Liver (tissue), 3 donors: ENCODE measurements around the gene ZDHHC14.

Experiments used
- EGR1 ChIP-seq, 2 donors: IDR thresholded peaks; 2 replicates each; pipeline ENCODE4 v1.6.1; 2016 to 2018; ENCODE audit warnings: antibody characterized with exemption in 2 of 2, low read depth in 2 of 2
- GABPA ChIP-seq, 2 donors: IDR thresholded peaks in 1 of 2; conservative IDR thresholded peaks in 1 of 2; 2 replicates each; pipeline ENCODE4 v1.6.1; 2016; ENCODE audit warnings: antibody characterized with exemption in 2 of 2, mild to moderate bottlenecking in 1 of 2, moderate library complexity in 1 of 2
- NR2F2 ChIP-seq: IDR thresholded peaks from 2 replicates; pipeline ENCODE4 v1.6.1; 2016; ENCODE audit warnings: antibody characterized with exemption
- RAD21 ChIP-seq, 2 donors: IDR thresholded peaks; 2 replicates each; pipeline ENCODE4 v1.6.1; 2016; ENCODE audit warnings: antibody characterized with exemption in 2 of 2, mild to moderate bottlenecking in 2 of 2
- SP1 ChIP-seq: IDR thresholded peaks from 2 replicates; pipeline ENCODE4 v1.6.1; 2018; ENCODE audit warnings: antibody characterized with exemption, mild to moderate bottlenecking
- TAF1 ChIP-seq: conservative IDR thresholded peaks from 2 replicates; pipeline ENCODE4 v1.6.1; 2016; ENCODE audit warnings: antibody characterized with exemption, mild to moderate bottlenecking
- YY1 ChIP-seq: IDR thresholded peaks from 2 replicates; pipeline ENCODE4 v1.6.1; 2016; ENCODE audit warnings: antibody characterized with exemption, mild to moderate bottlenecking
- TF ChIP-seq, protein P1 (sequence below): fragments of 150-350 bp; IDR thresholded peaks from 2 replicates; pipeline ENCODE4 v1.5.1; 2017; ENCODE audit warnings: improper control_type of control experiment, low read depth, low read length; ENCODE audit not compliant: missing input control
- TF ChIP-seq, protein P2 (sequence below): IDR thresholded peaks from 2 replicates; pipeline ENCODE4 v1.6.1; 2016; ENCODE audit warnings: antibody characterized with exemption
- TF ChIP-seq, protein P3 (sequence below): IDR thresholded peaks from 2 replicates; pipeline ENCODE4 v1.6.1; 2016; ENCODE audit warnings: antibody characterized with exemption, mild to moderate bottlenecking
- TF ChIP-seq, protein P4 (sequence below): IDR thresholded peaks from 2 replicates; pipeline ENCODE4 v1.6.1; 2016; ENCODE audit warnings: antibody characterized with exemption
- TF ChIP-seq, protein P5 (sequence below): IDR thresholded peaks from 2 replicates; pipeline ENCODE4 v1.6.1; 2016; ENCODE audit warnings: antibody characterized with exemption
- donor health status: healthy.
- donor health status: healthy.

DNA sequence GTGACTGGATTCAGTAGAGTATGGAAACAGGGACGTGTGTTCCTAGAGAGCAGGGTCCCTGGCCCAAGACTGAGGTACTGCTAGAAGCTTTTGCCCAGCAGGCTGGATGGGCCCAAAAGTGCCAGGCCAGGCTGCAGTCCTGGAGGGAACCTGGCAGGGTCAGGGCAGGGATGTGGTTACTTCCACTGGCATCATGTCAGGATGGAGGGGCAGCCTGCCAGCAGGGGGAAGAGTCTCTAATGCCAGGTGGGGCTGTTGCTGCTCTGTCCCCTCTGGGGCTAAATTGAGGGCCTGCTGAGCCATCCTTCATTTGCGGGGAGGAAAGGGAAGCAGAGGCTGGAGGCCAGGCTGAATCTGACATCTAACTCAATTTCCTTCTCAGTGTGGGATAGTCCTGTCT lies 17.2 kb downstream of the ZDHHC14 start:
- TF ChIP-seq, protein P1, sequence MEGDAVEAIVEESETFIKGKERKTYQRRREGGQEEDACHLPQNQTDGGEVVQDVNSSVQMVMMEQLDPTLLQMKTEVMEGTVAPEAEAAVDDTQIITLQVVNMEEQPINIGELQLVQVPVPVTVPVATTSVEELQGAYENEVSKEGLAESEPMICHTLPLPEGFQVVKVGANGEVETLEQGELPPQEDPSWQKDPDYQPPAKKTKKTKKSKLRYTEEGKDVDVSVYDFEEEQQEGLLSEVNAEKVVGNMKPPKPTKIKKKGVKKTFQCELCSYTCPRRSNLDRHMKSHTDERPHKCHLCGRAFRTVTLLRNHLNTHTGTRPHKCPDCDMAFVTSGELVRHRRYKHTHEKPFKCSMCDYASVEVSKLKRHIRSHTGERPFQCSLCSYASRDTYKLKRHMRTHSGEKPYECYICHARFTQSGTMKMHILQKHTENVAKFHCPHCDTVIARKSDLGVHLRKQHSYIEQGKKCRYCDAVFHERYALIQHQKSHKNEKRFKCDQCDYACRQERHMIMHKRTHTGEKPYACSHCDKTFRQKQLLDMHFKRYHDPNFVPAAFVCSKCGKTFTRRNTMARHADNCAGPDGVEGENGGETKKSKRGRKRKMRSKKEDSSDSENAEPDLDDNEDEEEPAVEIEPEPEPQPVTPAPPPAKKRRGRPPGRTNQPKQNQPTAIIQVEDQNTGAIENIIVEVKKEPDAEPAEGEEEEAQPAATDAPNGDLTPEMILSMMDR: no peak
- TF ChIP-seq GABPA (IDR thresholded peaks at IDR 0.05 in 1 of 2, conservative IDR thresholded peaks at IDR 0.05 in 1 of 2): no peak
- TF ChIP-seq, protein P2, sequence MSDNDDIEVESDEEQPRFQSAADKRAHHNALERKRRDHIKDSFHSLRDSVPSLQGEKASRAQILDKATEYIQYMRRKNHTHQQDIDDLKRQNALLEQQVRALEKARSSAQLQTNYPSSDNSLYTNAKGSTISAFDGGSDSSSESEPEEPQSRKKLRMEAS: no peak
- TF ChIP-seq, protein P3, sequence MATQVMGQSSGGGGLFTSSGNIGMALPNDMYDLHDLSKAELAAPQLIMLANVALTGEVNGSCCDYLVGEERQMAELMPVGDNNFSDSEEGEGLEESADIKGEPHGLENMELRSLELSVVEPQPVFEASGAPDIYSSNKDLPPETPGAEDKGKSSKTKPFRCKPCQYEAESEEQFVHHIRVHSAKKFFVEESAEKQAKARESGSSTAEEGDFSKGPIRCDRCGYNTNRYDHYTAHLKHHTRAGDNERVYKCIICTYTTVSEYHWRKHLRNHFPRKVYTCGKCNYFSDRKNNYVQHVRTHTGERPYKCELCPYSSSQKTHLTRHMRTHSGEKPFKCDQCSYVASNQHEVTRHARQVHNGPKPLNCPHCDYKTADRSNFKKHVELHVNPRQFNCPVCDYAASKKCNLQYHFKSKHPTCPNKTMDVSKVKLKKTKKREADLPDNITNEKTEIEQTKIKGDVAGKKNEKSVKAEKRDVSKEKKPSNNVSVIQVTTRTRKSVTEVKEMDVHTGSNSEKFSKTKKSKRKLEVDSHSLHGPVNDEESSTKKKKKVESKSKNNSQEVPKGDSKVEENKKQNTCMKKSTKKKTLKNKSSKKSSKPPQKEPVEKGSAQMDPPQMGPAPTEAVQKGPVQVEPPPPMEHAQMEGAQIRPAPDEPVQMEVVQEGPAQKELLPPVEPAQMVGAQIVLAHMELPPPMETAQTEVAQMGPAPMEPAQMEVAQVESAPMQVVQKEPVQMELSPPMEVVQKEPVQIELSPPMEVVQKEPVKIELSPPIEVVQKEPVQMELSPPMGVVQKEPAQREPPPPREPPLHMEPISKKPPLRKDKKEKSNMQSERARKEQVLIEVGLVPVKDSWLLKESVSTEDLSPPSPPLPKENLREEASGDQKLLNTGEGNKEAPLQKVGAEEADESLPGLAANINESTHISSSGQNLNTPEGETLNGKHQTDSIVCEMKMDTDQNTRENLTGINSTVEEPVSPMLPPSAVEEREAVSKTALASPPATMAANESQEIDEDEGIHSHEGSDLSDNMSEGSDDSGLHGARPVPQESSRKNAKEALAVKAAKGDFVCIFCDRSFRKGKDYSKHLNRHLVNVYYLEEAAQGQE: no peak
- no peak for TF ChIP-seq RAD21 (IDR thresholded peaks at IDR 0.05)
- TF ChIP-seq TAF1: no peak
- no peak for TF ChIP-seq EGR1 (IDR thresholded peaks at IDR 0.05; ENCODE audit: low read depth in 2 of 2)
- TF ChIP-seq YY1: no peak
- TF ChIP-seq, protein P4, sequence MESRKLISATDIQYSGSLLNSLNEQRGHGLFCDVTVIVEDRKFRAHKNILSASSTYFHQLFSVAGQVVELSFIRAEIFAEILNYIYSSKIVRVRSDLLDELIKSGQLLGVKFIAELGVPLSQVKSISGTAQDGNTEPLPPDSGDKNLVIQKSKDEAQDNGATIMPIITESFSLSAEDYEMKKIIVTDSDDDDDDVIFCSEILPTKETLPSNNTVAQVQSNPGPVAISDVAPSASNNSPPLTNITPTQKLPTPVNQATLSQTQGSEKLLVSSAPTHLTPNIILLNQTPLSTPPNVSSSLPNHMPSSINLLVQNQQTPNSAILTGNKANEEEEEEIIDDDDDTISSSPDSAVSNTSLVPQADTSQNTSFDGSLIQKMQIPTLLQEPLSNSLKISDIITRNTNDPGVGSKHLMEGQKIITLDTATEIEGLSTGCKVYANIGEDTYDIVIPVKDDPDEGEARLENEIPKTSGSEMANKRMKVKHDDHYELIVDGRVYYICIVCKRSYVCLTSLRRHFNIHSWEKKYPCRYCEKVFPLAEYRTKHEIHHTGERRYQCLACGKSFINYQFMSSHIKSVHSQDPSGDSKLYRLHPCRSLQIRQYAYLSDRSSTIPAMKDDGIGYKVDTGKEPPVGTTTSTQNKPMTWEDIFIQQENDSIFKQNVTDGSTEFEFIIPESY: no peak
- TF ChIP-seq, protein P5, sequence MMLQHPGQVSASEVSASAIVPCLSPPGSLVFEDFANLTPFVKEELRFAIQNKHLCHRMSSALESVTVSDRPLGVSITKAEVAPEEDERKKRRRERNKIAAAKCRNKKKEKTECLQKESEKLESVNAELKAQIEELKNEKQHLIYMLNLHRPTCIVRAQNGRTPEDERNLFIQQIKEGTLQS: no peak
- no peak for TF ChIP-seq NR2F2
- TF ChIP-seq SP1: no peak
